Measurements from ENCODE around the gene MFAP1. TPM values are rescaled to one million over a fixed set of nuclear protein-coding genes. Genes with fewer than 3 reads are reported as not detected.

Gene MFAP1
- total and polyA plus RNA-seq, 4 donors = 7.9 to 8.3 (median 8.1) TPM

- DNase-seq (ENCODE audit: low spot score) = no peak
- H3K9ac ChIP-seq (ENCODE audit: low read depth in 1 of 2, low read length in 2 of 2) = no peak overlapping the region
- peaks cover 0 to 24% (median 19%) of the 10 kb centered on the region in 4 donors for H3K36me3 ChIP-seq (ENCODE audit: control insufficient read depth in 4 of 4, insufficient read depth in 3 of 4, low read depth in 1 of 4, low read length in 3 of 4)
- H3K27me3 ChIP-seq (ENCODE audit: control insufficient read depth in 4 of 4, insufficient read depth in 4 of 4, low read length in 3 of 4) = no peaks in the 10 kb centered on the region
- H3K27ac ChIP-seq (ENCODE audit: low read depth in 1 of 2, low read length in 2 of 2) = no peak overlapping the region
- H3K4me1 ChIP-seq (ENCODE audit: control insufficient read depth in 4 of 4, insufficient read depth in 4 of 4, low read length in 3 of 4) = peaks cover 3 to 21% (median 13%) of the 10 kb centered on the region in 4 donors
- H3K9me3 ChIP-seq (ENCODE audit: control insufficient read depth in 4 of 4, low read length in 3 of 4) = no peaks in the 10 kb centered on the region
- no peak overlapping the region for H3K4me3 ChIP-seq (ENCODE audit: low read depth in 1 of 3, low read length in 3 of 3)
- TF ChIP-seq EGR1 (IDR thresholded peaks at IDR 0.05; ENCODE audit: low read depth in 2 of 2) = no peak
- TF ChIP-seq ATF3 (IDR thresholded peaks at IDR 0.05) = no peak
- TF ChIP-seq FOXA2 (IDR thresholded peaks at IDR 0.05) = no peak
- TF ChIP-seq ZBTB33 (IDR thresholded peaks at IDR 0.05) = no peak
- no peak for TF ChIP-seq FOXA1 (IDR thresholded peaks at IDR 0.05)
- no peak for TF ChIP-seq HNF4G (IDR thresholded peaks at IDR 0.05)
- no peak for TF ChIP-seq MAX (IDR thresholded peaks at IDR 0.05)
- TF ChIP-seq HNF4A (conservative IDR thresholded peaks at IDR 0.05) = no peak
- no peak for TF ChIP-seq REST (IDR thresholded peaks at IDR 0.05)
- no peak for TF ChIP-seq RXRA (IDR thresholded peaks at IDR 0.05)
Measured at GRCh38 chr15:43795997-43796396, 28.5 kb downstream of the MFAP1 start.

GRCh38 chr15:43795197-43795596, 29.3 kb downstream of the MFAP1 start:
- Histone ChIP-seq H3K36me3 (ENCODE audit: control insufficient read depth in 4 of 4, insufficient read depth in 3 of 4, low read depth in 1 of 4, low read length in 3 of 4) (peaks cover 0 to 24% (median 19%) of the 10 kb centered on the region in 4 donors), H3K9me3 (ENCODE audit: control insufficient read depth in 4 of 4, low read length in 3 of 4) (no peaks in the 10 kb centered on the region), H3K27me3 (ENCODE audit: control insufficient read depth in 4 of 4, insufficient read depth in 4 of 4, low read length in 3 of 4) (no peaks in the 10 kb centered on the region), H3K27ac (ENCODE audit: low read depth in 1 of 2, low read length in 2 of 2) (no peak overlapping the region), H3K4me3 (ENCODE audit: low read depth in 1 of 3, low read length in 3 of 3) (no peak overlapping the region), H3K9ac (ENCODE audit: low read depth in 1 of 2, low read length in 2 of 2) (no peak overlapping the region), H3K4me1 (ENCODE audit: control insufficient read depth in 4 of 4, insufficient read depth in 4 of 4, low read length in 3 of 4) (peaks cover 3 to 21% (median 13%) of the 10 kb centered on the region in 4 donors)
- DNase-seq (ENCODE audit: low spot score) = no peak
- TF ChIP-seq YY1 (IDR thresholded peaks at IDR 0.05) (no peak), TAF1 (conservative IDR thresholded peaks at IDR 0.05) (no peak)
- WGBS = 88% methylated on average over 2 of the region's 2 CpGs

Measured in liver (tissue), 9 donors.